ENCODE measurements around the gene FAM53A. TPM values are rescaled to one million over a fixed set of nuclear protein-coding genes. Genes with fewer than 3 reads are reported as not detected.
"Not testable (repeated sequence)": the region's sequence is repeated elsewhere in the genome, so short reads cannot be mapped to it uniquely, and the experiment has no call there.

The FAM53A gene
- total RNA-seq, 1 experiment from 2014 or later, result 10.9 TPM

DNA sequence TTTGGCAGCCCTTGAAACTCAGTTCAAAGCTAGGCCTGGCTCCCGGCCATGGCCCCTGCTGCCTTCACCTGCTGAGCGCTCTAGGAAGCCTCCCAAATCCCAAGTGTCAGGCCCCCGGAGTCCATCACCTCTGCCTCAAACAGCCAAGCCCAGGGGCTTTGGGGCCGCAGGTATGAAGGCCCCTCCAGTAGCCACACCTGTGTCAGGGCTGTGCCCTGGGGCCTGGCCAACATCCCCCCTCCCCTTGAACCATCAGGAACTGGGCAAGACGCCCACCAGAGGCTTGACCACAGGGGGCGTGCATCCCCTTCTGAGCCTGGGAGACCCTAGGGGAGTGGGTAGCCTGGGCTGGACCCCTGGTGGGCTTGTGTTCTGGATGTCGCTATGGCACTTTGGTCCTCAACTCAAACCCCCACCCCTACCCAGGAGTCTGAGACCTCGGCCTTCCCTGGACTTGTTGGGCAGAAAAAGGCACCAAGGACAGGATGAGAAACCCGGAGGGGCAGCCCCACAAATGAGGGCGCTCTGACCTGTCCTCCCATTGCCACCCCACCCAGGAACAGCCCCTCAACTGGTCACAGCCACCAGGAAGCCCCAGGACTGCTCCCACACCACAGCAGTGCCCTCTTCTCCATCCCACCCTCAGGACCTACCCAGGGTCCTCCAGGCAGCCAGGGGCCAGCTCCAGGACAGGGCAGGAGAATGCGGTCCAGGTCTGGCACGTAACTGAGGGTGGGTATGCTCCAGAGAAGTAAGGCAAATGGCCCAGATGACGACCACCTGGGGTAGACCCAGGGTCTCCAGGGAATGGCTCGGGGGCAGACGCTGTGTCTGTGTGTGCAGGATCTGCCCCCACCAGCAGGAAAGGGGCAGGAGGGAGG lies 32.2 kb upstream of the FAM53A start:
- peak; percentile 2 for DNase-seq (ENCODE audit: low read depth)

DNA sequence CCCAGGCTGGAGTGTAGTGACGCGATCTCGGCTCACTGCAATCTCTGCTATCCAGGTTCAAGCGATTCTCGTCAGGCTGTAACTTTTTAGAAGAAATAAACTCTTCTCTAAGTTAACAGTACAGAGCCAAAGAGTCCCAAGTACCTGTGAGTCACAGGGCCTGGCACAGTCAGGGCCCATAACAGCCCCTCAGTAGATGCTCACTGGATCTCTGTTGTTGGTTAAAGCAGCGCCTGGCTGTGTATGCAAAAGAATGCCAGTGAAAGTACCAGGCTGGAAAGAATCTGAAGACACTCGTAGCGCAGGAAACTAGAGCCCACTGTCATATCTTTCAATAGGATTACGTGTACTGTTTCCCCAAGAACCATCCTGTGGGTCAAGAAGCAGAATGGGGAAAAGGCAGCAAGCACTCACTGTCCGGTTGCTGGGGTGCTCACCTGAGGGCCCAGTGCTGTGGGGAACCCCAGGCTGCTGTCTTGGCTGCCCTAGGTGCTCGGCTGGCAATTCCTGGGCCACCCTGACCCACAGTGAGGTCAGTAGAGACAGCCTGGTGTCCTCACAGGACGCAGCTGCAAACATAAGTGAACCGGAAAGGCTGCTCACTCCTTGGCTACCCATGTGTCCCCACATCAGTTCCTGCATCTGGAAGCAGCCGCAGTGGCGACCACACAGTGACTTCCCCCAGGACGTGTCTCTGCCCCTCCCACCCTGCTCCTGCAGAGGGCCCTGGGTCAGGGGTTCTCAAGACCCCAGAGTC lies 31.1 kb upstream of the FAM53A start:
- DNase-seq (ENCODE audit: low read depth), result no peak

GRCh38 chr4:1714303-1715001 lies 30.3 kb upstream of the FAM53A start:
- no peak for DNase-seq (ENCODE audit: low read depth)

DNA sequence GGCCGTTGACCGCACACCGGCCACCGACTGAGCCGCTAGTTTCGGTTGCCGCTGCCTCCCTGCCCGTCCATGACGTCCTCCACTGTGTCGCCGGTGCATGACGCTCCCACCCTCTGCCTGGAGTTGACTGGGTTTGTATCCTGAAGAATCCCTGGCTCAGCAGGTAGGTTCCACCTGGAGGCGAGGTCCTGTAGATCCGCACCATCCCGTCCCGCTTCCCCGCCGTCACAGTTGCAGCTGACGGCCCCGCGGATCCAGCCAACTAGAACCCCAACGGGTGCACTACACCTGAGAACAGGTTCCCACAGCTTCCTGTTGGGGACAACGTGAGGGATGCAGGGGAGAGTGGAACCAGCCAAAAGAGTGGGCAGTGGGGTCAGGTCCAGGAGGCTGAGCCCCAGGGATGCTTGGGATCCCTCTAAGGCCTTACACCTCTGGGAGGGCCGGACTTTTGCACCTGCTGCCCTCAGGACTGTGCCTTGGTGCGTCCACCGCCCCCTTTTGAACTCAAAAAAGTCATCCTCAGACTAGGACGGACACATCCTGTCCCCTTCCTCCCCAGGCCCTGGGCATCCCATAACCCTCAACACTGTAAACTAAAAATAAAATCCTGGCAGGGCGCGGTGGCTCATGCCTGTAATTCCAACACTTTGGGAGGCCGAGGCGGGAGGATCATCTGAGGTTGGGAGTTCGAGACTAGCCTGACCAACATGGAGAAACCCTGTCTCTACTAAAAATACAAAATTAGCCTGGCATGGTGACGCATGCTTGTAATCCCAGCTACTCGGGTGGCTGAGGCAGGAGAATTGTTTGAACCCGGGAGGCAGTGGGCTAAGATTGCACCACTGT lies 29.1 kb upstream of the FAM53A start:
- no peak for DNase-seq (ENCODE audit: low read depth)

GRCh38 chr4:1712216-1713002 lies 28.3 kb upstream of the FAM53A start, which contains the start of gene SLBP:
TSS of gene SLBP (minus strand) at chr4:1712319. CDS start at chr4:1712188, 131 bp downstream.
- peak; percentile 97 for DNase-seq (ENCODE audit: low read depth)

GRCh38 chr4:1711571-1712215 lies 27.6 kb upstream of the FAM53A start:
- DNase-seq (ENCODE audit: low read depth), result peak; percentile 52

- DNase-seq (ENCODE audit: low read depth), result no peak
Measured at GRCh38 chr4:1711055-1711570, 27.0 kb upstream of the FAM53A start.

- DNase-seq (ENCODE audit: low read depth), result no peak
Measured at GRCh38 chr4:1708581-1708980, 24.5 kb upstream of the FAM53A start.

- no peak for DNase-seq (ENCODE audit: low read depth)
Measured at GRCh38 chr4:1706358-1706757, 22.2 kb upstream of the FAM53A start.

GRCh38 chr4:1705732-1706131 lies 21.6 kb upstream of the FAM53A start:
- no peak for DNase-seq (ENCODE audit: low read depth)

- no peak for DNase-seq (ENCODE audit: low read depth)
Measured at GRCh38 chr4:1703867-1704266, 19.8 kb upstream of the FAM53A start.

DNA sequence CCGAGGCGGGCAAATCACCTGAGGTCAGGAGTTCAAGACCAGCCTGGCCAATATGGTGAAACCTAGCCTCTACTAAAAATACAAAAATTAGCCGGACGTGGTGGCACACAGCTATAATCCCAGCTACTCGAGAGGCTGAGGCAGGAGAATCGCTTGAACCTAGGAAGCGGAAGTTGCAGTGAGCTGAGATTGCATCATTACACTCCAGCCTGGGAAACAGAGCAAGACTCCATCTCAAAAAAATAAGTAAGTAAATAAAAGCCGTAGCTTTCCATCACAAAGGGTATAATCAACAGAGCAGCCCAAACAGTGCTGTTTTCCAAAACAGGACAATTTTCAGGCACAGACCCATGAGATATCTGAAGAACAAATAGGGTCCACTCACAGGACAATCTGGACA lies 17.6 kb upstream of the FAM53A start:
- DNase-seq (ENCODE audit: low read depth), result not testable (repeated sequence)

- DNase-seq (ENCODE audit: low read depth), result no peak
Measured at GRCh38 chr4:1695913-1696312, 11.8 kb upstream of the FAM53A start.

GRCh38 chr4:1693131-1693896 lies 9.2 kb upstream of the FAM53A start:
- DNase-seq (ENCODE audit: low read depth), result peak; percentile 67

GRCh38 chr4:1691737-1692373 lies 7.7 kb upstream of the FAM53A start:
- no peak for DNase-seq (ENCODE audit: low read depth)

DNA sequence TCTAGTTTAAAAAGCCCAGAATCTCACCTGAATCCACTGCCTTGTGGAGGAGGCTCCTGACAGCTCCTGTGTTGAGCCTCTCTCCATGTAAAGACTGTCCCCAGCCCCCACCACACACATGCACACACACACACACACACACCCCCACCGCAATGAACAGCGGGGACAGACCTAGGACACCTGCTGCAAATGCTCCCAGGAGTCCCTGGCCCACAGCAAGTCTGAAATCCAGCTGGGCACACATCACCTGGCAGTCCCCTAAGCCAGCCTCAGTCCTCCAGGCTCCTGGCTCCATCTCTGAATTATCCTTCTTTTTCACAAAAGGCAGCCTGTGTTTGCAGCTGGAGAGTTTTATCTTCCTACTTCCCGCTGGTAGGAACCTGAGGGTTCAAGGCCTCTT lies 6.6 kb upstream of the FAM53A start:
- DNase-seq (ENCODE audit: low read depth), result no peak

- DNase-seq (ENCODE audit: low read depth), result no peak
Measured at GRCh38 chr4:1686440-1687036, 2.4 kb upstream of the FAM53A start.

Data from Daoy (cell line).